Mammary epithelial cell (primary cell): ENCODE measurements around the gene ELOVL5.

Experiments
- EZH2 ChIP-seq: IDR thresholded peaks from 2 replicates; pipeline ENCODE4 v1.6.1; 2012; ENCODE audit warnings: low read length, inconsistent platforms, borderline replicate concordance
- TF ChIP-seq, protein P1 (sequence below), 2 donors: IDR thresholded peaks in 1 of 2; conservative IDR thresholded peaks in 1 of 2; 2 replicates each; pipeline ENCODE4 v1.5.1; 2011 to 2012; ENCODE audit warnings: inconsistent platforms in 2 of 2, low read length in 2 of 2, mild to moderate bottlenecking in 2 of 2, control low read depth in 1 of 2, low read depth in 1 of 2; ENCODE audit not compliant: insufficient read depth in 1 of 2; ENCODE audit errors: extremely low read depth in 1 of 2

GRCh38 chr6:53330137-53330536 lies 18.6 kb downstream of the ELOVL5 start:
- no peak for TF ChIP-seq EZH2
- TF ChIP-seq, protein P1, sequence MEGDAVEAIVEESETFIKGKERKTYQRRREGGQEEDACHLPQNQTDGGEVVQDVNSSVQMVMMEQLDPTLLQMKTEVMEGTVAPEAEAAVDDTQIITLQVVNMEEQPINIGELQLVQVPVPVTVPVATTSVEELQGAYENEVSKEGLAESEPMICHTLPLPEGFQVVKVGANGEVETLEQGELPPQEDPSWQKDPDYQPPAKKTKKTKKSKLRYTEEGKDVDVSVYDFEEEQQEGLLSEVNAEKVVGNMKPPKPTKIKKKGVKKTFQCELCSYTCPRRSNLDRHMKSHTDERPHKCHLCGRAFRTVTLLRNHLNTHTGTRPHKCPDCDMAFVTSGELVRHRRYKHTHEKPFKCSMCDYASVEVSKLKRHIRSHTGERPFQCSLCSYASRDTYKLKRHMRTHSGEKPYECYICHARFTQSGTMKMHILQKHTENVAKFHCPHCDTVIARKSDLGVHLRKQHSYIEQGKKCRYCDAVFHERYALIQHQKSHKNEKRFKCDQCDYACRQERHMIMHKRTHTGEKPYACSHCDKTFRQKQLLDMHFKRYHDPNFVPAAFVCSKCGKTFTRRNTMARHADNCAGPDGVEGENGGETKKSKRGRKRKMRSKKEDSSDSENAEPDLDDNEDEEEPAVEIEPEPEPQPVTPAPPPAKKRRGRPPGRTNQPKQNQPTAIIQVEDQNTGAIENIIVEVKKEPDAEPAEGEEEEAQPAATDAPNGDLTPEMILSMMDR (conservative IDR thresholded peaks at IDR 0.05 in 1 of 2, IDR thresholded peaks at IDR 0.05 in 1 of 2; ENCODE audit: extremely low read depth in 1 of 2, insufficient read depth in 1 of 2, low read depth in 1 of 2, low read length in 2 of 2) = no peak
